ENCODE results near the gene EIF2AK3.

DNA sequence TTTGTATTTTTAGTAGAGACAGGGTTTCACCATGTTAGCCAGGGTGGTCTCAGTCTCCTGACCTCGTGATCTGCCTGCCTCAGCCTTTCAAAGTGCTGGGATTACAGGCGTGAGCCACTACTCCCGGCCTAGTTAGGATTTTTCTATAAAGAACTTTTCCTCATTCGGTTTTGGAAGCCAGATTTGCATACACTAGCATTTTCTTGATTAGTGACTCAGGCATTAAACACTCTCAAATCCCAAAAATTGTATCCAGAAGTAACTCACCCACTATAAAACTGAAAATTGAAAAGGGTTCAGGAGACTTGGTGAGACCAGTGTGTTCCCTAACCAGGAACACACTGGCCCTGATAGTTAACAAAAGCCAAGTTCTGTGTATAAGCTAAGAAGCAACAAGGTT lies 25.2 kb downstream of the EIF2AK3 start:
- no peak for TF ChIP-seq ZNF331 (CRISPR knock-in tag; IDR thresholded peaks at IDR 0.05)
- TF ChIP-seq, protein P1, sequence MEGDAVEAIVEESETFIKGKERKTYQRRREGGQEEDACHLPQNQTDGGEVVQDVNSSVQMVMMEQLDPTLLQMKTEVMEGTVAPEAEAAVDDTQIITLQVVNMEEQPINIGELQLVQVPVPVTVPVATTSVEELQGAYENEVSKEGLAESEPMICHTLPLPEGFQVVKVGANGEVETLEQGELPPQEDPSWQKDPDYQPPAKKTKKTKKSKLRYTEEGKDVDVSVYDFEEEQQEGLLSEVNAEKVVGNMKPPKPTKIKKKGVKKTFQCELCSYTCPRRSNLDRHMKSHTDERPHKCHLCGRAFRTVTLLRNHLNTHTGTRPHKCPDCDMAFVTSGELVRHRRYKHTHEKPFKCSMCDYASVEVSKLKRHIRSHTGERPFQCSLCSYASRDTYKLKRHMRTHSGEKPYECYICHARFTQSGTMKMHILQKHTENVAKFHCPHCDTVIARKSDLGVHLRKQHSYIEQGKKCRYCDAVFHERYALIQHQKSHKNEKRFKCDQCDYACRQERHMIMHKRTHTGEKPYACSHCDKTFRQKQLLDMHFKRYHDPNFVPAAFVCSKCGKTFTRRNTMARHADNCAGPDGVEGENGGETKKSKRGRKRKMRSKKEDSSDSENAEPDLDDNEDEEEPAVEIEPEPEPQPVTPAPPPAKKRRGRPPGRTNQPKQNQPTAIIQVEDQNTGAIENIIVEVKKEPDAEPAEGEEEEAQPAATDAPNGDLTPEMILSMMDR (CRISPR knock-in tag; IDR thresholded peaks at IDR 0.05): no peak
- no peak for TF ChIP-seq POLR2AphosphoS2 (IDR thresholded peaks at IDR 0.05; ENCODE audit: low read depth, low read length)
- no peak for TF ChIP-seq NCOA1 (CRISPR knock-in tag; IDR thresholded peaks at IDR 0.05)
- TF ChIP-seq POLR2A (IDR thresholded peaks at IDR 0.05; ENCODE audit: insufficient read depth in 1 of 2, low read depth in 2 of 2, low read length in 2 of 2): no peak
- TF ChIP-seq, protein P2, sequence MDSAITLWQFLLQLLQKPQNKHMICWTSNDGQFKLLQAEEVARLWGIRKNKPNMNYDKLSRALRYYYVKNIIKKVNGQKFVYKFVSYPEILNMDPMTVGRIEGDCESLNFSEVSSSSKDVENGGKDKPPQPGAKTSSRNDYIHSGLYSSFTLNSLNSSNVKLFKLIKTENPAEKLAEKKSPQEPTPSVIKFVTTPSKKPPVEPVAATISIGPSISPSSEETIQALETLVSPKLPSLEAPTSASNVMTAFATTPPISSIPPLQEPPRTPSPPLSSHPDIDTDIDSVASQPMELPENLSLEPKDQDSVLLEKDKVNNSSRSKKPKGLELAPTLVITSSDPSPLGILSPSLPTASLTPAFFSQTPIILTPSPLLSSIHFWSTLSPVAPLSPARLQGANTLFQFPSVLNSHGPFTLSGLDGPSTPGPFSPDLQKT (CRISPR knock-in tag; IDR thresholded peaks at IDR 0.05; ENCODE audit: borderline replicate concordance): no peak
- no peak for TF ChIP-seq POLR2AphosphoS5 (IDR thresholded peaks at IDR 0.05; ENCODE audit: low read depth, low read length)
- TF ChIP-seq, protein P3, sequence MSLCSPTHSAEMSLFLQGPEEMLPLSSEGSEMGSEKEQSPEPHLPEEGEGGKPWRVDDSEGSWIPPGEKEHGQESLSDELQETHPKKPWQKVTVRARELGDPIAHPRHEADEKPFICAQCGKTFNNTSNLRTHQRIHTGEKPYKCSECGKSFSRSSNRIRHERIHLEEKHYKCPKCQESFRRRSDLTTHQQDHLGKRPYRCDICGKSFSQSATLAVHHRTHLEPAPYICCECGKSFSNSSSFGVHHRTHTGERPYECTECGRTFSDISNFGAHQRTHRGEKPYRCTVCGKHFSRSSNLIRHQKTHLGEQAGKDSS (CRISPR knock-in tag; IDR thresholded peaks at IDR 0.05; ENCODE audit: borderline replicate concordance, low read depth): no peak
- no peak for TF ChIP-seq BRD4 (CRISPR knock-in tag; IDR thresholded peaks at IDR 0.05)
- no peak for TF ChIP-seq ZNF24 (IDR thresholded peaks at IDR 0.05)
